Type B pancreatic cell (in vitro differentiated cells): ENCODE measurements around the gene FAM216A. TPM values are rescaled to one million over a fixed set of nuclear protein-coding genes. Genes with fewer than 3 reads are reported as not detected.

Source experiments
- DNase-seq: peaks from one replicate; pipeline ENCODE4 v3.0.0; 2021; ENCODE audit warnings: mixed read lengths; ENCODE audit not compliant: unreplicated experiment; ENCODE audit errors: extremely low spot score
- H3K27ac Mint-ChIP-seq: 2 replicates; pipeline ENCODE4 v1.8.0; 2021; ENCODE audit warnings: mild to moderate bottlenecking, mixed read lengths
- H3K27me3 Mint-ChIP-seq: 2 replicates; pipeline ENCODE4 v1.8.0; 2021; ENCODE audit warnings: mixed read lengths
- H3K36me3 Mint-ChIP-seq: 2 replicates; pipeline ENCODE4 v1.8.0; 2021; ENCODE audit warnings: mixed read lengths
- H3K4me1 Mint-ChIP-seq: one replicate; pipeline ENCODE4 v1.8.0; 2021; ENCODE audit warnings: mixed read lengths; ENCODE audit not compliant: unreplicated experiment
- H3K4me3 Mint-ChIP-seq: 2 replicates; pipeline ENCODE4 v1.8.0; 2021; ENCODE audit warnings: mild to moderate bottlenecking, mixed read lengths
- H3K9me3 Mint-ChIP-seq: 2 replicates; pipeline ENCODE4 v1.8.0; 2021; ENCODE audit warnings: mixed read lengths
- CTCF ChIP-seq: fragments of 200-600 bp; sonication (generic); conservative IDR thresholded peaks from 2 replicates; pipeline ENCODE4 v1.5.0; 2021; ENCODE audit warnings: antibody characterized with exemption, mild to moderate bottlenecking
- total RNA-seq: library from RNA; stranded (reverse); gene quantifications from 2 replicates; pipeline ENCODE4 v1.2.1, GENCODE V29; 2021; ENCODE audit warnings: low replicate concordance

Gene FAM216A
- total RNA-seq, 1 donor from 2014 or later = 13.2 TPM

GRCh38 chr12:110431957-110432587 is 36.6 kb upstream of the FAM216A start:
- DNase-seq = no peak
- peaks cover 8% of the 10 kb centered on the region for H3K36me3 Mint-ChIP-seq
- no peak overlapping the region for H3K4me3 Mint-ChIP-seq
- no peak overlapping the region for H3K27ac Mint-ChIP-seq
- peaks cover 4% of the 10 kb centered on the region for H3K4me1 Mint-ChIP-seq
- no peaks in the 10 kb centered on the region for H3K27me3 Mint-ChIP-seq
- TF ChIP-seq CTCF = no peak
- no peaks in the 10 kb centered on the region for H3K9me3 Mint-ChIP-seq

- Mint-ChIP-seq H3K4me3 (no peak overlapping the region), H3K27ac (no peak overlapping the region), H3K36me3 (peaks cover 12% of the 10 kb centered on the region), H3K27me3 (no peaks in the 10 kb centered on the region), H3K4me1 (peaks cover 3% of the 10 kb centered on the region), H3K9me3 (no peaks in the 10 kb centered on the region)
- DNase-seq = no peak
- no peak for TF ChIP-seq CTCF
Observed at GRCh38 chr12:110436231-110436630, 32.4 kb upstream of the FAM216A start.

GRCh38 chr12:110444455-110444854 is 24.2 kb upstream of the FAM216A start:
- no peak overlapping the region for H3K27ac Mint-ChIP-seq
- H3K9me3 Mint-ChIP-seq = no peaks in the 10 kb centered on the region
- H3K36me3 Mint-ChIP-seq = peaks cover 20% of the 10 kb centered on the region
- no peak for DNase-seq
- no peak for TF ChIP-seq CTCF
- H3K4me3 Mint-ChIP-seq = no peak overlapping the region
- H3K27me3 Mint-ChIP-seq = no peaks in the 10 kb centered on the region
- H3K4me1 Mint-ChIP-seq = peaks cover 6% of the 10 kb centered on the region

GRCh38 chr12:110449799-110450497 is 18.7 kb upstream of the FAM216A start, which contains the start of gene ARPC3:
Gene ARPC3, minus strand, starts transcription at chr12:110450337. Its CDS starts 77 bp downstream, at chr12:110450260.
- Mint-ChIP-seq H3K4me3 (peak within 1 kb of the TSS; percentile 99), H3K27ac (peak within 1 kb of the TSS; percentile 98), H3K9me3 (no peaks in the 10 kb centered on the region), H3K4me1 (peaks cover 13% of the 10 kb centered on the region), H3K27me3 (no peaks in the 10 kb centered on the region), H3K36me3 (peaks cover 15% of the 10 kb centered on the region)
- TF ChIP-seq CTCF = peak; percentile 84
- DNase-seq = peak; percentile 95

GRCh38 chr12:110451263-110451662 is 17.4 kb upstream of the FAM216A start:
- no peak for DNase-seq
- H3K27me3 Mint-ChIP-seq = no peaks in the 10 kb centered on the region
- H3K9me3 Mint-ChIP-seq = no peaks in the 10 kb centered on the region
- H3K27ac Mint-ChIP-seq = peak overlapping the region; percentile 98
- TF ChIP-seq CTCF = no peak
- H3K4me3 Mint-ChIP-seq = peak overlapping the region; percentile 64
- H3K36me3 Mint-ChIP-seq = peaks cover 9% of the 10 kb centered on the region
- H3K4me1 Mint-ChIP-seq = peaks cover 13% of the 10 kb centered on the region
